ENCODE results near the gene BAZ2A. TPM values are rescaled to one million over a fixed set of nuclear protein-coding genes. Genes with fewer than 3 reads are reported as not detected.
"Not testable (repeated sequence)": the region's sequence is repeated elsewhere in the genome, so short reads cannot be mapped to it uniquely, and the experiment has no call there.

BAZ2A gene
- total RNA-seq, 1 donor from 2014 or later, result 18.2 TPM

- DNase-seq (ENCODE audit: low read depth in 2 of 2), result no peak
Observed at GRCh38 chr12:56599041-56599440, 31.1 kb downstream of the BAZ2A start.

DNA sequence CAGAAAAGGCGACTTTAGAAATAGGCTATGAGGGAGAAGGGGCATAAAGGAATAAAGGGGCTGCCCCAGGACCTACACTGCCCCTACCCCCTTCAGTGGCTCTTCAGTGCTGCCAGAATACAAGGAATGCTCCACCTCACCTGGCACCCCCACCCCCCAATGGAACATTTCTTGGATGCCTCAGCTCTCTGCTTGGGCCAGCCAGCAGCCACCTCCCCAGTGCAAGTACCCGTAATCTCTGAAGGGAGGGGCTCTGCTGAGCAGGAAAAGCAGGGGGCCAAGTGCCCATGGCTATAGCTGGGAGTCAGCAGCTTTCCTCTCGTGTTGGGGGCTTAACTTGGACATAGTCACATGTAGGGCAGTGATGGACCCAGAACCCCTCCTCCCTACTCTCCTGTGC, 33.3 kb downstream of the BAZ2A start:
- no peak for DNase-seq (ENCODE audit: low read depth in 2 of 2)

DNA sequence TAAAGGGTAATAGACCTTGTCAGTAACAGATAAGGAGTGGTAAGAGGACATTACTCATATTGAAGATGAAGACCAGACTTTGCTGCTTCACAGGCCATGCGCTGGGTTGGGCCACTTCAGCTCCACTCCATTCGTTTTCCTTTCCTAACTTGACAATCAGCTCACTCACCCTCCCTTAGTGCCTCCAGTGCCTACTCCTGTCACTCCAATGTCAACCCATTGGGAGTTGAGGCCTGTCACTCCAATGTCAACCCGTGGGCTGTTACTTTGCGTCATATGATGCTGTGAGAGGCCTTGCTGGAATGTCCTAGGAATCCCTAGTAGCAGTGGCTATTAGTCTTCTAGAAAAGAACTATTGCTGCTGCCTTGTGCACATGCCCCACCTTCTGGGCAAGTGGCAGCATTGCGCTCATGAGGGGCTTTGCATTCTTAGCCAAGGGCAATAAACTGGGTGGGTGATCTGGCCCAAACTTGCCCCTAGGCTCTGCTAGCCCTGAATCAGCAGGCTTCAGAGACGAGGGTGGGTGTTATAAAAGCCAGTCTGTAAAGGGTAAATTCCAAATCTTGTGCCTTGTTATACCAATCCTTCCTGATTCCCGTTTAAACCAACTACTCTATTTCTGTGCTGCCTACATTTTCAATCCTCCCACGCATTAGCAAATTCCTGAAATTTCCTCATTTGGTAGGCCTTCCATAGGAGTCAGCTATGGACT, 36.1 kb downstream of the BAZ2A start:
- DNase-seq (ENCODE audit: low read depth in 2 of 2), result peak; percentile 21 to 71

- DNase-seq (ENCODE audit: low read depth in 2 of 2), result no peak
Observed at GRCh38 chr12:56591961-56592360, 38.2 kb downstream of the BAZ2A start.

GRCh38 chr12:56591126-56591525, 39.0 kb downstream of the BAZ2A start:
- no peak for DNase-seq (ENCODE audit: low read depth in 2 of 2)

DNA sequence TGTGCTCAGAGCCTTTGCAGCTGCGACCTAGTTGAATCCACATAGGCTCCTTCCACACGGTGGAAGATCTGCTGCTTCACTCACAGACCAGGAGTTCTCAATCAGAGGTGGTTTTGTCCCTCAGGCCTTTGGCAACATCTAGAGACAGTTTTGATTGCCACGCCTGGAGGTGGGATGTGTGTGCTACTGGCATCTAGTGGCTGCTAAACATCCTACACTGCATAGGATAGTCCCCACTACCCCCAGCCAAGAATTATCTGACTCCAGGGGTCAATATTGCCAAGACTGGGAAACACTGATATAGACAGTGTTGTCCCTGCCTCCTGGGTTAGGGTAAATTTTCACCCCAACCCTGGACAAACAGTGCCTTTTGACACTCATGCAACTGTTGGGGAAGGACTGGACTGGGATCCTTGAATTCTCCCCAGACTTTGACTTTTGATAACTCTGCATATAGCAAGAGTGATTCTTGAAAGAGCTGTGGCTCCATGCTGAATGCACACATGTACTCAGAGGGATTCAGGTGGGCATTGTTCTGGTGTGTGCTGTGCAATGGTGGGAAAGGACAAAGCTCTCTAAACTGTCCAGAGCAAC, 39.8 kb downstream of the BAZ2A start:
- DNase-seq (ENCODE audit: low read depth in 2 of 2), result peak in 1 of 2 donors; percentile 35

- no peak for DNase-seq (ENCODE audit: low read depth in 2 of 2)
Observed at GRCh38 chr12:56589783-56590182, 40.3 kb downstream of the BAZ2A start.

DNA sequence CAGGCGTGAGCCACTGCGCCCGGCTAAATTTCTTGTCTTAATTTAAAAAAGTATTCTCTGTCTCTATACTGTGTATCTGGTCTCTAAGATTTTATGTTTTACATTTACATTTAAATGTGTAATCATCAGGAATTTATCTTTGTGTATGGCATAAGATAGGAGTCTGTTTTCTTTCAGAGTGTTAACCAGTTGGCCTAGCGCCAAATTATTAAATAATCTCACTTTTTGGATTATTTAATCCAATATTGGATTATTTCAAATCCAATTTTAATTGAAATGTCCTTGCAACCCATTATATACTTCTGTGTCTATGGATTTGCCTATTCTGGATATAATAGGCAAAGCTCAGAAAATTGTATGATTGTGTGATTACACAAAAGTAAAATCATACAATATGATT, 45.0 kb downstream of the BAZ2A start:
- DNase-seq (ENCODE audit: low read depth in 2 of 2), result no peak

DNA sequence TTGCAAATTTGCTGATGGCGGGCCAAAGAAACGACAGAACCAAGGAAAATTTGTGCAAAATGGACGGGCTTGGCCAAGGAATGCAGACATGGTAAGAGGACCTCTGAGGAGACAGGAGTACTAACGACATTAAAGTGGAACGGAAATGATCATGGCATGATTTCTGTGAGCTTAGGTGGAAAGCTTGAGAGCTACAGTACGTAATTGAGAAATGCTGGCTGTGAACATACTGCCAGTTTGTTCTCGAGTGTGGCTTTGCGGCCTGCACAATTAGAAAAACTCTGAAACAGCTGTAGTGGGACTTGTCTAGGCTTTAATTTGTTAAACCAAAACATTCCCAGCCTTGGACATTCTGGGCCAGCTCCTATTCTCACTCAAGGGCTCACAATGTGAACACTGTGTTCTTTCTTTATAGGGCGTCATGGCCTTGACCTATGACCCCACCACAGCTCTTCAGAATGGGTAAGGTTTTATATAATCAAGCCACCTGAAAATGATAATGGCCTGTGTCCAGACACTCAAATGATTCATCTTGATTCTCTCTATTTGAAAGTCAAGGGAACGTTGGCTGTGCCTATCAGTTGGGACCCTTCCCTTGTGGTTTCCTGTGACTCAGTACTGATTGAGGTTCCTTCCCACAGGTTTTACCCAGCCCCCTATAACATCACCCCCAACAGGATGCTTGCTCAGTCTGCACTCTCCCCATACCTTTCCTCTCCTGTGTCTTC, 48.5 kb downstream of the BAZ2A start:
- peak in 1 of 2 donors; percentile 89 for DNase-seq (ENCODE audit: low read depth in 2 of 2)

GRCh38 chr12:56578983-56579546, 51.1 kb downstream of the BAZ2A start:
- DNase-seq (ENCODE audit: low read depth in 2 of 2), result no peak

DNA sequence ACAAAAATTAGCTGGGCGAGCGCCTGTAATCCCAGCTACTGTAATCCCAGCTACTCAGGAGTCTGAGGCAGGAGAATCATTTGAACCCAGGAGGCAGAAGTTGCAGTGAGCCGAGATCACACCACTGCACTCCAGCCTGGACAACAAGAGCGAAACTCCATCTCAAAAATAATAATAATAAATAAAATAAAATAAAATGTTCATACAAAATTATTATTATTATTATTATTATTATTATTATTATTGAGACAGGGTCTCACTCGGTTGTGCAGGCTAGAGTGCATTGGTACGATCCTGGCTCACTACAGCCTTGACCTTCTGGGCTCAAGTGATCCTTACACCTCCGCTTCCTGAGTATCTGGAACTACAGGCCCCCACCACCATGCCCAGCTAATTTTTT, 52.9 kb downstream of the BAZ2A start:
- DNase-seq (ENCODE audit: low read depth in 2 of 2), result not testable (repeated sequence)

GRCh38 chr12:56574210-56574609, 55.9 kb downstream of the BAZ2A start:
- peak; percentile 48 to 52 for DNase-seq (ENCODE audit: low read depth in 2 of 2)

DNA sequence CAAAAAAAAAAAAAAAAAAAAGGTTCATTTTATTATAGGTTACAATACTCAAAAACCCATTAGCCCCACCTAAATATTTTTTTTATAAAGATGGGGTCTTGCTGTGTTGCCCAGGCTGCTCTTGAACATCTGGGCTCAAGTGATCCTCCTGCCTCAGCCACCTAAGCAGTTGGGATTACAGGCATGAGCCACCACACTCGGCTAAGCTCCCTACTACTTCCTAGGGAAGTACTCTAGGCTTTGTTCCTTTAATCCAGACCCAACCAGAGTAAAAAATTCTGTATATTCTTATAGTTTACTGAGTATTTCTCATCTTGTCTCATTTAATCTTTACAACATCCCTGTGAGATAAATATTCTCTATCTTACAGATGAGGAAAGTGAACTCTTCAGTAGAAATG, 57.8 kb downstream of the BAZ2A start:
- DNase-seq (ENCODE audit: low read depth in 2 of 2), result no peak

DNA sequence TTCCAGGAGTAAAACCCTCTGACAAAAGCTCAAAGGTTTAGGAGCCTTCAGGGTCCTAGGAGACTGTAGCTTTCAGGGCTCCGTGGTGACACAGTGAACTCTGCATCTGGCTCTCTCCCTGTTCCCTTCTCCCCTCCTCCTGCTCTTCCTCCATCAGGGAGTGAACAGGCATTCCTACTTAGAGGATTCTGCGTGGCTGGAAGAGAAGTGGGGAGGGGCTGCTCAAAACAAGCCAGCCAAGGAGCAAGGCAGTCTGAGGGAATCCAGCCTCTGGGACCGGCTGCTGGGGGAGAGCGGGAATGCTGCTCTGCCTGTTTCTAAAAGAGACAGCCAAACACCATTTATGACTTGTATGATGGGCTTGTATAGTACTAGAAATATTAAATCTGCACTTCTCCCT, 59.0 kb downstream of the BAZ2A start:
- no peak for DNase-seq (ENCODE audit: low read depth in 2 of 2)

DNA sequence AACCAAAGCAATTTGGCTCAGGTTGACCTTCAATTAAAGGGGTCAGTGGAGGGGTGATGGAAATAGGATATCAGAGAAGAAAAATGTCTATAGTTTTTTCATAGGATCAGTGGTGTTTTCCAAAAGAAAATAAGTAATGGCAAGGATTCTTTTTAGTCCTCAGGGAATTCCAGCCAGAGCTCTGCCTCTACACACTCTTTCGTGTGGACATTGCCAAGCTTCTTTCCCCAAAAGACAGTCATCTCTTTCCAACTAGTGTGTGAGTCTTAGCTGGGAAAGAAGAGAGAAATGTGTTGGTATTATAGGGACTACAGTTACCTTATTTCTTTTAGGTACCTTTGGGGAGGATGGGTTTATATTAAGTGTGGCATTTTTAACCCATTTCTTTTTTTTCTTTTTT, 62.0 kb downstream of the BAZ2A start:
- DNase-seq (ENCODE audit: low read depth in 2 of 2), result no peak

DNA sequence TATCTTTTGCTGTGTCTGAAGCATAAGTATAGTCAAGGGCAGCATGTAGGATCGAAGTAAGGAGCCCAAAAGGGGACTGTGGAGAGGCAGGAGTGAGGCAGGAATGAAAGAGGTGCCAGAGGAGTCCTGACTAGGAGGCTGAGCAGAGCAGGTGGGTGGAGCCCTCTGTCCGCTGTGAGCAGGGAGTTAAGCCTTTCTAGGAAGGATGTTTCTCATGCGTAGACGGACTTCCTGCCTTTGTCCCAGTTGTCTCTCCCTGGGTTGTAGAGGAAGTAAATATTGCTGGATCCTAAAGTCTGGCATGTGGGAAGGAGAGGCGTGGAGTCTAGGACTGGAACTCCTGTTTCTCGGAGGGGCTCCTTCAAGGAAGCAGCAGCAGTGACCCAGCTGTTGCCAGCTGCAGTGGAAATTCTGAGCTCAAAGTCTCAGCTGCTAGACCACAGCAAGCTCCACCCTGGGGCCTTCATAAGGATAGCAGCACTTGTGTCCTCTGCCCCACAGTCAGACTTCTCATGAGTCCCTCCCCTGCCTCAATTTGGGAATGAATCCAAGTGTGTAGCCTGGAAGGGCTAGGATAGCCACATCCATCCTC, 64.5 kb downstream of the BAZ2A start:
- DNase-seq (ENCODE audit: low read depth in 2 of 2), result peak; percentile 89 to 96

GRCh38 chr12:56551070-56551469, 79.1 kb downstream of the BAZ2A start:
- DNase-seq (ENCODE audit: low read depth in 2 of 2), result no peak

GRCh38 chr12:56546680-56547079, 83.4 kb downstream of the BAZ2A start:
- no peak for DNase-seq (ENCODE audit: low read depth in 2 of 2)

All from dermis microvascular lymphatic vessel endothelial cell (primary cell).